IMR-90 (cell line): Measurements from ENCODE around the gene ULK1. TPM values are rescaled to one million over a fixed set of nuclear protein-coding genes. Genes with fewer than 3 reads are reported as not detected.
"Not testable (repeated sequence)": the region's sequence is repeated elsewhere in the genome, so short reads cannot be mapped to it uniquely, and the experiment has no call there.

ENCODE experiments used
- ATAC-seq: fragments of 200-7000 bp; cut with Tn5 transposase; 2 replicates; pipeline ENCODE4 v1.9.1; 2020; ENCODE audit warnings: low read depth, mild to moderate bottlenecking, moderate library complexity
- BruUV-seq: library from RNA; stranded (reverse); fragments of 400-500 nt; replicated peaks from 2 replicates; lab custom pipeline; 2021; lab: Mats Ljungman, UMichigan
- CTCF ChIA-PET: fragments of 300-600 bp; formaldehyde crosslinking; extraction: SDS; loops from one replicate; lab custom pipeline; 2021; ENCODE audit warnings: antibody characterized with exemption; lab: Yijun Ruan, JAX
- POLR2A ChIA-PET: fragments of 300-600 bp; sonication (Branson Sonifier 250); formaldehyde crosslinking; loops from one replicate; lab custom pipeline; 2022; ENCODE audit warnings: antibody characterized with exemption; ENCODE audit not compliant: unreplicated experiment; lab: Charles Lee
- DNase-seq: peaks from one replicate; pipeline ENCODE4 v3.0.0; 2013
- H2AFZ ChIP-seq: replicated peaks from 2 replicates; pipeline ENCODE3; 2013; ENCODE audit warnings: low read length, mild to moderate bottlenecking; ENCODE audit not compliant: poor library complexity
- H2AK5ac ChIP-seq: 2 replicates; pipeline ENCODE4 v1.6.1; 2013; ENCODE audit warnings: low read depth, low read length, inconsistent platforms
- H2AK9ac ChIP-seq: replicated peaks from 2 replicates; pipeline ENCODE3; 2013; ENCODE audit warnings: mild to moderate bottlenecking, low read depth, low read length, moderate library complexity; ENCODE audit not compliant: poor library complexity
- H2BK120ac ChIP-seq: 2 replicates; pipeline ENCODE4 v1.6.1; 2013; ENCODE audit warnings: low read depth, low read length, inconsistent platforms
- H2BK15ac ChIP-seq: 3 replicates; pipeline ENCODE4 v1.6.1; 2013; ENCODE audit warnings: low read depth, low read length, inconsistent platforms
- H2BK20ac ChIP-seq: 2 replicates; pipeline ENCODE4 v1.6.1; 2013; ENCODE audit warnings: low read depth, mild to moderate bottlenecking, inconsistent platforms, low read length, moderate library complexity
- H2BK5ac ChIP-seq: 2 replicates; pipeline ENCODE4 v1.6.1; 2013; ENCODE audit warnings: mild to moderate bottlenecking, low read depth, low read length, inconsistent platforms; ENCODE audit not compliant: poor library complexity, severe bottlenecking
- H3K14ac ChIP-seq: replicated peaks from 2 replicates; pipeline ENCODE4 v1.6.1; 2013; ENCODE audit warnings: low read depth, low read length, inconsistent platforms
- H3K18ac ChIP-seq: 2 replicates; pipeline ENCODE4 v1.6.1; 2013; ENCODE audit warnings: low read depth, low read length, control low read depth
- H3K23ac ChIP-seq: 2 replicates; pipeline ENCODE4 v1.6.1; 2013; ENCODE audit warnings: low read depth, low read length, inconsistent platforms
- H3K27ac ChIP-seq: 2 replicates; pipeline ENCODE4 v1.5.1; 2013; ENCODE audit warnings: mild to moderate bottlenecking, control low read depth, low read length; ENCODE audit not compliant: insufficient read depth
- H3K27me3 ChIP-seq: 2 replicates; pipeline ENCODE4 v1.6.1; 2013; ENCODE audit warnings: low read length; ENCODE audit not compliant: control insufficient read depth, insufficient read depth
- H3K36me3 ChIP-seq: 2 replicates; pipeline ENCODE4 v1.6.1; 2013; ENCODE audit warnings: low read length, mixed read lengths; ENCODE audit not compliant: control insufficient read depth, insufficient read depth
- H3K4ac ChIP-seq: 2 replicates; pipeline ENCODE4 v1.6.1; 2013; ENCODE audit warnings: low read depth, low read length, inconsistent platforms
- H3K4me1 ChIP-seq: 2 replicates; pipeline ENCODE4 v1.6.1; 2013; ENCODE audit warnings: low read length, mixed read lengths; ENCODE audit not compliant: control insufficient read depth, insufficient read depth
- H3K4me2 ChIP-seq: 2 replicates; pipeline ENCODE4 v1.6.1; 2013; ENCODE audit warnings: low read depth, mild to moderate bottlenecking, control low read depth, low read length, moderate library complexity
- H3K4me3 ChIP-seq: 2 replicates; pipeline ENCODE4 v1.5.1; 2013; ENCODE audit warnings: low read depth, mild to moderate bottlenecking, control low read depth, low read length, moderate library complexity; ENCODE audit not compliant: insufficient read depth
- H3K56ac ChIP-seq: 2 replicates; pipeline ENCODE4 v1.6.1; 2013; ENCODE audit warnings: low read length, inconsistent platforms; ENCODE audit not compliant: insufficient read depth; ENCODE audit errors: extremely low read depth
- H3K79me1 ChIP-seq, 2 experiments: 2 replicates each; pipeline ENCODE4 v1.6.1; 2013; ENCODE audit warnings: low read length in 2 of 2, inconsistent platforms in 1 of 2, low read depth in 1 of 2
- H3K9ac ChIP-seq: 2 replicates; pipeline ENCODE4 v1.6.1; 2013; ENCODE audit warnings: low read depth, low read length, control low read depth
- H3K9me1 ChIP-seq: 2 replicates; pipeline ENCODE4 v1.6.1; 2013; ENCODE audit warnings: low read length, inconsistent platforms; ENCODE audit not compliant: insufficient read depth
- H3K9me3 ChIP-seq: 2 replicates; pipeline ENCODE4 v1.6.1; 2013; ENCODE audit warnings: low read length; ENCODE audit not compliant: control insufficient read depth, insufficient read depth
- H4K20me1 ChIP-seq: 2 replicates; pipeline ENCODE4 v1.6.1; 2013; ENCODE audit warnings: low read length, inconsistent platforms; ENCODE audit not compliant: insufficient read depth
- H4K5ac ChIP-seq: 2 replicates; pipeline ENCODE4 v1.6.1; 2013; ENCODE audit warnings: mild to moderate bottlenecking, low read depth, low read length, control low read depth
- H4K8ac ChIP-seq, 2 experiments: 2 replicates each; pipeline ENCODE4 v1.6.1; 2013; ENCODE audit warnings: low read depth in 2 of 2, low read length in 2 of 2, control low read depth in 1 of 2, inconsistent platforms in 1 of 2
- H4K91ac ChIP-seq: 2 replicates; pipeline ENCODE4 v1.6.1; 2013; ENCODE audit warnings: low read depth, low read length, inconsistent platforms; ENCODE audit not compliant: insufficient read depth
- BHLHE40 ChIP-seq: fragments of 150-350 bp; IDR thresholded peaks from 2 replicates; pipeline ENCODE4 v1.6.1; 2016; ENCODE audit warnings: mild to moderate bottlenecking, low read depth, low read length
- CEBPB ChIP-seq: IDR thresholded peaks from 2 replicates; pipeline ENCODE4 v1.6.1; 2012; ENCODE audit warnings: low read depth, low read length, improper control_type of control experiment
- MAFK ChIP-seq: IDR thresholded peaks from 2 replicates; pipeline ENCODE4 v1.6.1; 2012; ENCODE audit warnings: low read depth, low read length, improper control_type of control experiment
- MXI1 ChIP-seq: IDR thresholded peaks from 2 replicates; pipeline ENCODE4 v1.6.1; 2012; ENCODE audit warnings: low read depth, mild to moderate bottlenecking, low read length, moderate library complexity, borderline replicate concordance
- NFE2L2 ChIP-seq: fragments of 150-350 bp; IDR thresholded peaks from 2 replicates; pipeline ENCODE4 v1.6.1; 2016; ENCODE audit warnings: low read depth, mild to moderate bottlenecking, low read length
- SMC3 ChIP-seq: fragments of 150-350 bp; IDR thresholded peaks from 2 replicates; pipeline ENCODE4 v1.6.1; 2016; ENCODE audit warnings: low read depth, mild to moderate bottlenecking, antibody characterized with exemption, low read length, moderate library complexity
- WGBS, 2 experiments: methylation state at CpG; one replicate each; pipeline versions ENCODE4 v1.1.5 to v1.1.7; 2013; ENCODE audit warnings: missing lambda C conversion rate in 2 of 2; ENCODE audit not compliant: insufficient read length in 1 of 2; ENCODE audit errors: extremely low coverage in 2 of 2; 5-methylcytosine and 5-hydroxymethylcytosine counted together
- dilution Hi-C: fragments of 300-500 bp; cut with HindIII; formaldehyde crosslinking; loops from one replicate; pipeline ENCODE4 v1.14.3; 2018; ENCODE audit warnings: low sequenced_read_pairs; ENCODE audit not compliant: unreplicated experiment
- in situ Hi-C: fragments of 300-500 bp; cut with MboI; formaldehyde crosslinking; loops from 3 replicates; pipeline ENCODE4 v1.14.3; 2019; ENCODE audit warnings: low sequenced_read_pairs, inconsistent platforms, mixed read lengths
- intact Hi-C: fragments of 100-400 bp; cut with micrococcal nuclease; formaldehyde crosslinking; loops from 2 replicates; pipeline ENCODE4 v1.10.0; 2022
- polyA plus RNA-seq, 3 experiments: library from polyadenylated mRNA; depleted of rRNA; stranded (reverse); fragments of >200 nt; gene quantifications; 2 replicates each; pipeline ENCODE4 v1.2.3, GENCODE V29; 2012; ENCODE audit warnings: low replicate concordance in 1 of 3
- total RNA-seq: library from RNA; depleted of rRNA; stranded (reverse); fragments of >200 nt; gene quantifications from 2 replicates; pipeline ENCODE4 v1.2.3, GENCODE V29; 2012
- TF ChIP-seq, protein P1 (sequence below): fragments of 150-350 bp; IDR thresholded peaks from 2 replicates; pipeline ENCODE4 v1.6.1; 2017; ENCODE audit warnings: mild to moderate bottlenecking, antibody characterized with exemption, low read length, low read depth
- TF ChIP-seq, protein P2 (sequence below): fragments of 150-350 bp; IDR thresholded peaks from 2 replicates; pipeline ENCODE4 v1.6.1; 2016; ENCODE audit warnings: low read depth, mild to moderate bottlenecking, low read length, moderate library complexity, borderline replicate concordance

ULK1 gene
- total and polyA plus RNA-seq, 2 of the 4 experiments (the other 2 are of a cell fraction), result 1.8 to 19.2 TPM

DNA sequence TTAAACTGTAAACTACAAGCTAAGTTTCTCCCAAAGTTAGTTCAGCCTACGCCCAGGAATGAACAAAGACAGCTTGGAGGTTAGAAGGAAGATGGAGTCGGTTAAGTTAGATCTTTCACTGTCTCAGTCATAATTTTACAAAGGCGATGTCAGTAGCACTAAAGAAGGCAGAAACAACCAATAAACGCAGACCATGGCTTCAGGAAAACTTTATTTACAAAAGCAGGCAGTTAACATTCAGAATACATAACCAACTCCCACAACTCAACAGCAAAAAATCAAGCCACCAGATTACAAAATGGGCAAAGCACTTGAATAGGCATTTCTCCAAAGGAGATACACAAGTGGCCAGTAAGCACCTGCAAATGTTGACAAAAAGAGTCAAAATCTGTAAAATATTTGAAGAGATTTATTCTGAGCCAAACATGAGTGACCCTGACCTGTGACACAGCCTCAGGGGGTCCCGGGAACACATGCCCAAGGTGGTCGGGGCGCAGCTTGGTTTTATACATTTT, 8.8 kb upstream of the ULK1 start:
- POLR2A ChIA-PET, result no interaction called here
- intact Hi-C loops, result no loop called here
- no peaks in the 10 kb centered on the region for H3K9me1 ChIP-seq

DNA sequence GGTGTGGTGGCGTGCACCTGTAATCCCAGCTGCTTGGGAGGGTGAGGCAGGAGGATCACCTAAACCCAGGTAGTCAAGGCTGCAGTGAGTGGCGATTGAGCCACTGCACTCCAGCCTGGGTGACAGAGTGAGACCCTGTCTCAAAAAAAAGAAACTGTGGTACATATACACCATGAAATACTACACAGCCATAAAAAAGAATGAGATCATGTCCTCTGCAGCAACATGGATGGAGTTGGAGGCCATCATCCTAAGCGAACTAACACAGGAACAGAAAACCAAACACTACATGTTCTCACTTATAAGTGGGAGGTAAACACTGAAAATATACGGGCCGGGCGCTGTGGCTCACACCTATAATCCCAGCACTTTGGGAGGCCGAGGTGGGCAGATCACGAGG, 2.7 kb upstream of the ULK1 start:
- H2BK15ac ChIP-seq, DNase-seq, ATAC-seq, CTCF ChIA-PET, H3K4me2 ChIP-seq, H2AK9ac ChIP-seq, H2BK120ac ChIP-seq, H3K4me1 ChIP-seq, H4K5ac ChIP-seq, H3K23ac ChIP-seq, H4K8ac ChIP-seq, H3K79me1 ChIP-seq, H2AFZ ChIP-seq, H2BK5ac ChIP-seq, H3K27ac ChIP-seq, H3K9ac ChIP-seq, dilution Hi-C loops, H3K9me1 ChIP-seq, H3K14ac ChIP-seq, H3K4me3 ChIP-seq, in situ Hi-C loops, H2AK5ac ChIP-seq, H2BK20ac ChIP-seq, H3K36me3 ChIP-seq, intact Hi-C loops, H3K9me3 ChIP-seq, H3K18ac ChIP-seq, H3K56ac ChIP-seq, H3K4ac ChIP-seq, BruUV-seq, H4K91ac ChIP-seq: not testable (repeated sequence)
- POLR2A ChIA-PET, result interaction anchor here (0.6 kb wide), 1 partner anchor 9 kb away, joined by 3 read pairs; no protein-coding TSS in a partner anchor
- WGBS, 2 experiments, result no CpG with 5 or more reads among the region's 8 CpGs
- peaks cover 13% of the 10 kb centered on the region for H3K27me3 ChIP-seq
- peaks cover 12% of the 10 kb centered on the region for H4K20me1 ChIP-seq

More for the DNA sequence above, 8.8 kb upstream of the ULK1 start:
- H3K9ac ChIP-seq, result no peak overlapping the region
- H3K18ac ChIP-seq, result no peak overlapping the region
- H2BK20ac ChIP-seq, result no peak overlapping the region
- H3K79me1 ChIP-seq, result no peaks in the 10 kb centered on the region
- no peak overlapping the region for H4K5ac ChIP-seq
- no peak overlapping the region for H3K27ac ChIP-seq
- no peak overlapping the region for H3K4me3 ChIP-seq
- no peak overlapping the region for H2BK5ac ChIP-seq
- DNase-seq, result no peak
- no peak overlapping the region for H2AK9ac ChIP-seq
- peaks cover 5% of the 10 kb centered on the region; the same call in 1 of the 2 replicates for H3K9me3 ChIP-seq
- H4K91ac ChIP-seq, result no peak overlapping the region
- H3K23ac ChIP-seq, result no peak overlapping the region
- H4K8ac ChIP-seq, result no peak overlapping the region
- no peaks in the 10 kb centered on the region for H3K4me1 ChIP-seq
- H2AK5ac ChIP-seq, result no peak overlapping the region
- no peak for ATAC-seq
- H3K27me3 ChIP-seq, result peaks cover 20% of the 10 kb centered on the region
- H3K56ac ChIP-seq, result no peak overlapping the region
- TF ChIP-seq, protein P1, sequence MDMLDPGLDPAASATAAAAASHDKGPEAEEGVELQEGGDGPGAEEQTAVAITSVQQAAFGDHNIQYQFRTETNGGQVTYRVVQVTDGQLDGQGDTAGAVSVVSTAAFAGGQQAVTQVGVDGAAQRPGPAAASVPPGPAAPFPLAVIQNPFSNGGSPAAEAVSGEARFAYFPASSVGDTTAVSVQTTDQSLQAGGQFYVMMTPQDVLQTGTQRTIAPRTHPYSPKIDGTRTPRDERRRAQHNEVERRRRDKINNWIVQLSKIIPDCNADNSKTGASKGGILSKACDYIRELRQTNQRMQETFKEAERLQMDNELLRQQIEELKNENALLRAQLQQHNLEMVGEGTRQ, result no peak
- TF ChIP-seq MAFK (no peak), CEBPB (no peak), MXI1 (no peak), SMC3 (no peak), NFE2L2 (no peak), BHLHE40 (no peak)
- TF ChIP-seq, protein P2, sequence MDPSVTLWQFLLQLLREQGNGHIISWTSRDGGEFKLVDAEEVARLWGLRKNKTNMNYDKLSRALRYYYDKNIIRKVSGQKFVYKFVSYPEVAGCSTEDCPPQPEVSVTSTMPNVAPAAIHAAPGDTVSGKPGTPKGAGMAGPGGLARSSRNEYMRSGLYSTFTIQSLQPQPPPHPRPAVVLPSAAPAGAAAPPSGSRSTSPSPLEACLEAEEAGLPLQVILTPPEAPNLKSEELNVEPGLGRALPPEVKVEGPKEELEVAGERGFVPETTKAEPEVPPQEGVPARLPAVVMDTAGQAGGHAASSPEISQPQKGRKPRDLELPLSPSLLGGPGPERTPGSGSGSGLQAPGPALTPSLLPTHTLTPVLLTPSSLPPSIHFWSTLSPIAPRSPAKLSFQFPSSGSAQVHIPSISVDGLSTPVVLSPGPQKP, result no peak
- H2BK15ac ChIP-seq, result no peak overlapping the region
- H3K36me3 ChIP-seq, result no peaks in the 10 kb centered on the region
- no peak overlapping the region for H2AFZ ChIP-seq
- no peaks in the 10 kb centered on the region for H4K20me1 ChIP-seq
- H3K4me2 ChIP-seq, result no peak overlapping the region
- no peak overlapping the region for H3K14ac ChIP-seq
- CTCF ChIA-PET, result no interaction called here
- H2BK120ac ChIP-seq, result no peak overlapping the region
- no TSS peak for BruUV-seq
- in situ Hi-C loops, result no loop called here
- dilution Hi-C loops, result no loop called here
- WGBS, 2 experiments, result no CpG with 5 or more reads among the region's 7 CpGs
- H3K4ac ChIP-seq, result no peak overlapping the region
